Measurements from ENCODE around the gene FAM204A.

The FAM204A gene

GRCh38 chr10:118339111-118339510, 3.0 kb downstream of the FAM204A start:
- H3K4me2 ChIP-seq (ENCODE audit: low read depth, low read length) = no peak overlapping the region
- 0 out of 2 replicates have a peak, but pooled peaks cover 9% of the 10 kb centered on the region for H3K36me3 ChIP-seq (replicated peaks; ENCODE audit: insufficient read depth, low read length)
- no peaks in the 10 kb centered on the region for H4K20me1 ChIP-seq (ENCODE audit: insufficient read depth, low read length)
- H3K4me1 ChIP-seq (ENCODE audit: low read length) = peaks cover 17% of the 10 kb centered on the region
- H3K9me3 ChIP-seq (replicated peaks; ENCODE audit: insufficient read depth, low read length) = no peaks in the 10 kb centered on the region
- H3K9me2 ChIP-seq (replicated peaks; ENCODE audit: insufficient read depth, low read length) = no peaks in the 10 kb centered on the region
- peaks cover 51% of the 10 kb centered on the region for H3K79me2 ChIP-seq (ENCODE audit: low read length)
- no peak for DNase-seq
- no peaks in the 10 kb centered on the region for H3K27me3 ChIP-seq (replicated peaks; ENCODE audit: insufficient read depth, low read length)
- no peak overlapping the region for H3K9ac ChIP-seq (ENCODE audit: low read length)
- H3K27ac ChIP-seq (ENCODE audit: low read length) = no peak overlapping the region
- no peaks in the 10 kb centered on the region for H3F3A ChIP-seq (ENCODE audit: insufficient read depth, low read length)
- TF ChIP-seq EZH2phosphoT487 (IDR thresholded peaks at IDR 0.05; ENCODE audit: low read length) (no peak), EZH2 (optimal IDR thresholded peaks at IDR 0.05; ENCODE audit: low read depth, low read length) (no peak)
- TF ChIP-seq, protein P1, sequence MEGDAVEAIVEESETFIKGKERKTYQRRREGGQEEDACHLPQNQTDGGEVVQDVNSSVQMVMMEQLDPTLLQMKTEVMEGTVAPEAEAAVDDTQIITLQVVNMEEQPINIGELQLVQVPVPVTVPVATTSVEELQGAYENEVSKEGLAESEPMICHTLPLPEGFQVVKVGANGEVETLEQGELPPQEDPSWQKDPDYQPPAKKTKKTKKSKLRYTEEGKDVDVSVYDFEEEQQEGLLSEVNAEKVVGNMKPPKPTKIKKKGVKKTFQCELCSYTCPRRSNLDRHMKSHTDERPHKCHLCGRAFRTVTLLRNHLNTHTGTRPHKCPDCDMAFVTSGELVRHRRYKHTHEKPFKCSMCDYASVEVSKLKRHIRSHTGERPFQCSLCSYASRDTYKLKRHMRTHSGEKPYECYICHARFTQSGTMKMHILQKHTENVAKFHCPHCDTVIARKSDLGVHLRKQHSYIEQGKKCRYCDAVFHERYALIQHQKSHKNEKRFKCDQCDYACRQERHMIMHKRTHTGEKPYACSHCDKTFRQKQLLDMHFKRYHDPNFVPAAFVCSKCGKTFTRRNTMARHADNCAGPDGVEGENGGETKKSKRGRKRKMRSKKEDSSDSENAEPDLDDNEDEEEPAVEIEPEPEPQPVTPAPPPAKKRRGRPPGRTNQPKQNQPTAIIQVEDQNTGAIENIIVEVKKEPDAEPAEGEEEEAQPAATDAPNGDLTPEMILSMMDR (IDR thresholded peaks at IDR 0.05; ENCODE audit: low read length) = no peak
- H2AFZ ChIP-seq (ENCODE audit: low read length) = no peak overlapping the region
- H3K4me3 ChIP-seq (ENCODE audit: low read length) = no peak overlapping the region

DNA sequence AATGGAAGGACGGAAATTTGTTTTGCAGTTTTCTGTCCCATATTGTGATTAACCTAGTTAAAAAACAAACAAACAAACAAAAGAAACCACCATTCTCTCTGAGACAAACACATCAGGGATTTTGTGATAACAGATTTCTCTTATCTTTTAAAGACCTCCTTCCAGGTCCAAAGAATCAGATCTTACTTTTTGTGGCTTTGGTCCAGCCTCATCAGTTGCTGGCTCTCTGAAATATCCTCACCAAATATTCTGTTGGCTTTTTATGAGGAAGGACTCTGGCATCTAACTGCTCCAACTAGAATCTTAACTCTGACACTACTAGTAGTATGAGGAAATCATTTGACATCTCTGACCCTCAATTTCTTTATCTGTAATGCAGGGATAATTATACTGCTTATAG, 4.8 kb downstream of the FAM204A start:
- Histone ChIP-seq H3K9me2 (replicated peaks; ENCODE audit: insufficient read depth, low read length) (no peaks in the 10 kb centered on the region), H4K20me1 (ENCODE audit: insufficient read depth, low read length) (no peaks in the 10 kb centered on the region), H3K4me1 (ENCODE audit: low read length) (peaks cover 30% of the 10 kb centered on the region), H3F3A (ENCODE audit: insufficient read depth, low read length) (peaks cover 13% of the 10 kb centered on the region), H3K4me2 (ENCODE audit: low read depth, low read length) (no peak overlapping the region), H3K36me3 (replicated peaks; ENCODE audit: insufficient read depth, low read length) (0 out of 2 replicates have a peak, but pooled peaks cover 9% of the 10 kb centered on the region), H2AFZ (ENCODE audit: low read length) (no peak overlapping the region), H3K9ac (ENCODE audit: low read length) (no peak overlapping the region), H3K27ac (ENCODE audit: low read length) (no peak overlapping the region), H3K79me2 (ENCODE audit: low read length) (peaks cover 51% of the 10 kb centered on the region), H3K4me3 (ENCODE audit: low read length) (no peak overlapping the region), H3K9me3 (replicated peaks; ENCODE audit: insufficient read depth, low read length) (no peaks in the 10 kb centered on the region), H3K27me3 (replicated peaks; ENCODE audit: insufficient read depth, low read length) (no peaks in the 10 kb centered on the region)
- no peak for DNase-seq
- TF ChIP-seq EZH2phosphoT487 (IDR thresholded peaks at IDR 0.05; ENCODE audit: low read length) (no peak), EZH2 (optimal IDR thresholded peaks at IDR 0.05; ENCODE audit: low read depth, low read length) (no peak)
- TF ChIP-seq, protein P1 (IDR thresholded peaks at IDR 0.05; ENCODE audit: low read length) = no peak

DNA sequence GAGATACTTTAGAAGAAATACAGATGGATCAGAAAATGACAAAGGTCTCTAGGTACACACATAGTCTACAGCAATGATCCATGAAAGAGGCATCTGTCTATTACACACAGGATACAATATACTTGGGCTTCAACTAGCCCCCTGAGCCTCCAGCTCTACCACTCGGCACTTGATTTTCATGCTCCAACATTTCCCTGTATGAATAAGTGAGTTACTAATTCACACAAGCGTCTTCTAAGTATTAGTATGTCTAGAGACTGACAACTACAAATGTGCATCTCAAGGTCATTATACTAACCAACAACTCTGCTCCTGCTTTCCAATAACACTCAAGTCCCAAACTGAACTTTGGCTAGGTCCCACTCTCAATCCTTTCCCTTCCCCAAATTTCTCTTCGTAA, 8.3 kb downstream of the FAM204A start:
- peaks cover 17% of the 10 kb centered on the region for H3F3A ChIP-seq (ENCODE audit: insufficient read depth, low read length)
- H3K9me2 ChIP-seq (replicated peaks; ENCODE audit: insufficient read depth, low read length) = no peaks in the 10 kb centered on the region
- peaks cover 9% of the 10 kb centered on the region; the same call in 1 of the 2 replicates for H3K36me3 ChIP-seq (replicated peaks; ENCODE audit: insufficient read depth, low read length)
- no peak overlapping the region for H3K9ac ChIP-seq (ENCODE audit: low read length)
- H3K9me3 ChIP-seq (replicated peaks; ENCODE audit: insufficient read depth, low read length) = no peaks in the 10 kb centered on the region
- no peaks in the 10 kb centered on the region for H4K20me1 ChIP-seq (ENCODE audit: insufficient read depth, low read length)
- peaks cover 20% of the 10 kb centered on the region for H3K79me2 ChIP-seq (ENCODE audit: low read length)
- no peak overlapping the region for H3K27ac ChIP-seq (ENCODE audit: low read length)
- DNase-seq = no peak
- H2AFZ ChIP-seq (ENCODE audit: low read length) = no peak overlapping the region
- H3K27me3 ChIP-seq (replicated peaks; ENCODE audit: insufficient read depth, low read length) = no peaks in the 10 kb centered on the region
- TF ChIP-seq EZH2phosphoT487 (IDR thresholded peaks at IDR 0.05; ENCODE audit: low read length) (no peak), EZH2 (optimal IDR thresholded peaks at IDR 0.05; ENCODE audit: low read depth, low read length) (no peak)
- TF ChIP-seq, protein P1 (IDR thresholded peaks at IDR 0.05; ENCODE audit: low read length) = no peak
- H3K4me2 ChIP-seq (ENCODE audit: low read depth, low read length) = 0 out of 2 replicates have a peak overlapping the region, but pooled peaks have one; percentile 31
- H3K4me1 ChIP-seq (ENCODE audit: low read length) = peaks cover 22% of the 10 kb centered on the region
- no peak overlapping the region for H3K4me3 ChIP-seq (ENCODE audit: low read length)

Data from MM.1S (cell line).